OCI-LY7 (cell line): ENCODE data around the gene FNDC3B.

Experiments used
- EZH2phosphoT487 ChIP-seq: fragments of 200-600 bp; sonication (generic); IDR thresholded peaks from 2 replicates; pipeline ENCODE4 v1.6.1; 2018; ENCODE audit warnings: low read depth, borderline replicate concordance, mild to moderate bottlenecking, mixed run types, antibody characterized with exemption, low read length, moderate library complexity, mixed read lengths
- TF ChIP-seq, protein P1 (sequence below): fragments of 200-600 bp; sonication (generic); conservative IDR thresholded peaks from 2 replicates; pipeline ENCODE4 v1.5.1; 2014; ENCODE audit warnings: mild to moderate bottlenecking, antibody characterized with exemption, low read length, moderate library complexity, mixed read lengths

- no peak for TF ChIP-seq EZH2phosphoT487
- TF ChIP-seq, protein P1, sequence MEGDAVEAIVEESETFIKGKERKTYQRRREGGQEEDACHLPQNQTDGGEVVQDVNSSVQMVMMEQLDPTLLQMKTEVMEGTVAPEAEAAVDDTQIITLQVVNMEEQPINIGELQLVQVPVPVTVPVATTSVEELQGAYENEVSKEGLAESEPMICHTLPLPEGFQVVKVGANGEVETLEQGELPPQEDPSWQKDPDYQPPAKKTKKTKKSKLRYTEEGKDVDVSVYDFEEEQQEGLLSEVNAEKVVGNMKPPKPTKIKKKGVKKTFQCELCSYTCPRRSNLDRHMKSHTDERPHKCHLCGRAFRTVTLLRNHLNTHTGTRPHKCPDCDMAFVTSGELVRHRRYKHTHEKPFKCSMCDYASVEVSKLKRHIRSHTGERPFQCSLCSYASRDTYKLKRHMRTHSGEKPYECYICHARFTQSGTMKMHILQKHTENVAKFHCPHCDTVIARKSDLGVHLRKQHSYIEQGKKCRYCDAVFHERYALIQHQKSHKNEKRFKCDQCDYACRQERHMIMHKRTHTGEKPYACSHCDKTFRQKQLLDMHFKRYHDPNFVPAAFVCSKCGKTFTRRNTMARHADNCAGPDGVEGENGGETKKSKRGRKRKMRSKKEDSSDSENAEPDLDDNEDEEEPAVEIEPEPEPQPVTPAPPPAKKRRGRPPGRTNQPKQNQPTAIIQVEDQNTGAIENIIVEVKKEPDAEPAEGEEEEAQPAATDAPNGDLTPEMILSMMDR = no peak
Observed at GRCh38 chr3:172303181-172303580, 263.8 kb downstream of the FNDC3B start.
